ENCODE results near the gene SDSL.

- TF ChIP-seq CTCF (IDR thresholded peaks at IDR 0.05; ENCODE audit: insufficient read depth, low read length, poor library complexity, severe bottlenecking): no peak
- TF ChIP-seq EZH2phosphoT487 (conservative IDR thresholded peaks at IDR 0.05; ENCODE audit: low read length): no peak
Measured at GRCh38 chr12:113478351-113479011, 56.3 kb downstream of the SDSL start.

All from SU-DHL-6 (cell line).